PC-3 (cell line): Measurements from ENCODE around the gene PCED1B. TPM values are rescaled to one million over a fixed set of nuclear protein-coding genes. Genes with fewer than 3 reads are reported as not detected.

ENCODE experiments used
- ATAC-seq: fragments of 200-7000 bp; cut with Tn5 transposase; 2 replicates; pipeline ENCODE4 v1.9.1; 2020; ENCODE audit warnings: mild to moderate bottlenecking, moderate library complexity
- BruUV-seq: library from RNA; stranded (reverse); fragments of 400-500 nt; replicated peaks from 2 replicates; lab custom pipeline; 2021; lab: Mats Ljungman, UMichigan
- CTCF ChIA-PET: fragments of 300-600 bp; sonication (Branson Sonifier 250); formaldehyde crosslinking; loops from one replicate; lab custom pipeline; 2022; ENCODE audit warnings: antibody characterized with exemption; lab: Charles Lee
- POLR2A ChIA-PET: fragments of 300-600 bp; sonication (Branson Sonifier 250); formaldehyde crosslinking; loops from one replicate; lab custom pipeline; 2022; ENCODE audit warnings: antibody characterized with exemption; ENCODE audit not compliant: unreplicated experiment; lab: Charles Lee
- DNase-seq: peaks from one replicate; pipeline ENCODE4 v3.0.0-alpha.2; 2015
- H2AFZ ChIP-seq: fragments of 300-600 bp; sonication (generic); 2 replicates; pipeline ENCODE4 v1.6.0; 2016; ENCODE audit warnings: antibody characterized with exemption, low read length
- H3F3A ChIP-seq: fragments of 300-600 bp; sonication (generic); one replicate; pipeline ENCODE4 v1.6.0; 2017; ENCODE audit warnings: antibody characterized with exemption, low read length, control low read depth, mild to moderate bottlenecking; ENCODE audit not compliant: unreplicated experiment
- H3K27ac ChIP-seq: fragments of 300-600 bp; sonication (generic); 2 replicates; pipeline ENCODE4 v1.5.1; 2016; ENCODE audit warnings: mild to moderate bottlenecking, low read length
- H3K27me3 ChIP-seq: fragments of 300-600 bp; sonication (generic); 2 replicates; pipeline ENCODE4 v1.6.1; 2016; ENCODE audit warnings: low read length, mixed read lengths
- H3K36me3 ChIP-seq: fragments of 300-600 bp; sonication (generic); 2 replicates; pipeline ENCODE4 v1.6.1; 2016; ENCODE audit warnings: low read depth, mixed run types, low read length, mixed read lengths
- H3K4me1 ChIP-seq: fragments of 300-600 bp; sonication (generic); 2 replicates; pipeline ENCODE4 v1.5.1; 2016; ENCODE audit warnings: low read length; ENCODE audit not compliant: insufficient read depth
- H3K4me2 ChIP-seq: fragments of 300-600 bp; sonication (generic); 2 replicates; pipeline ENCODE4 v1.6.0; 2016; ENCODE audit warnings: low read length
- H3K4me3 ChIP-seq: fragments of 300-600 bp; sonication (generic); 2 replicates; pipeline ENCODE4 v1.5.1; 2016; ENCODE audit warnings: mild to moderate bottlenecking, low read length, mixed read lengths
- H3K79me2 ChIP-seq: fragments of 300-600 bp; sonication (generic); 2 replicates; pipeline ENCODE4 v1.6.1; 2017; ENCODE audit warnings: low read length, mixed read lengths
- H3K9ac ChIP-seq: fragments of 300-600 bp; sonication (generic); 2 replicates; pipeline ENCODE4 v1.6.0; 2016; ENCODE audit warnings: mild to moderate bottlenecking, low read length
- H3K9me2 ChIP-seq: fragments of 300-600 bp; sonication (generic); replicated peaks from 2 replicates; pipeline ENCODE4 v1.6.1; 2016; ENCODE audit warnings: mixed run types, low read length, mixed read lengths
- H3K9me3 ChIP-seq: fragments of 300-600 bp; sonication (generic); 2 replicates; pipeline ENCODE4 v1.6.1; 2016; ENCODE audit warnings: low read length, mixed read lengths
- H4K20me1 ChIP-seq: fragments of 300-600 bp; sonication (generic); 2 replicates; pipeline ENCODE4 v1.6.1; 2016; ENCODE audit warnings: low read length, mixed read lengths
- EZH2 ChIP-seq: fragments of 300-600 bp; sonication (generic); IDR thresholded peaks from one replicate; pipeline ENCODE4 v1.6.1; 2017; ENCODE audit warnings: antibody characterized with exemption, mild to moderate bottlenecking, low read length; ENCODE audit not compliant: unreplicated experiment
- EZH2phosphoT487 ChIP-seq: fragments of 300-600 bp; sonication (generic); IDR thresholded peaks from 2 replicates; pipeline ENCODE4 v1.6.1; 2018; ENCODE audit warnings: mild to moderate bottlenecking, antibody characterized with exemption, low read length, borderline replicate concordance
- intact Hi-C: fragments of 100-400 bp; cut with micrococcal nuclease; formaldehyde crosslinking; loops from 2 replicates; pipeline ENCODE4 v1.9.0; 2023
- total RNA-seq: library from RNA; depleted of rRNA; stranded (reverse); fragments of >200 nt; gene quantifications from 2 replicates; pipeline ENCODE4 v1.2.3, GENCODE V29; 2014
- TF ChIP-seq, protein P1 (sequence below): fragments of 300-600 bp; sonication (generic); conservative IDR thresholded peaks from 2 replicates; pipeline ENCODE4 v1.5.1; 2017; ENCODE audit warnings: antibody characterized with exemption, low read depth, mild to moderate bottlenecking, low read length

The PCED1B gene
- total RNA-seq, 1 experiment from 2014 or later = 1.0 TPM

GRCh38 chr12:47228802-47229201, 149.4 kb downstream of the PCED1B start:
- Histone ChIP-seq H4K20me1 (no peaks in the 10 kb centered on the region), H3K79me2 (no peaks in the 10 kb centered on the region), H2AFZ (no peak overlapping the region), H3K4me1 (peaks cover 3% of the 10 kb centered on the region), H3F3A (no peaks in the 10 kb centered on the region), H3K9me3 (no peaks in the 10 kb centered on the region), H3K36me3 (no peaks in the 10 kb centered on the region), H3K9ac (no peak overlapping the region), H3K27ac (no peak overlapping the region), H3K27me3 (no peaks in the 10 kb centered on the region), H3K4me2 (no peak overlapping the region), H3K9me2 (no peaks in the 10 kb centered on the region), H3K4me3 (no peak overlapping the region)
- TF ChIP-seq EZH2phosphoT487 (no peak), EZH2 (no peak)
- TF ChIP-seq, protein P1, sequence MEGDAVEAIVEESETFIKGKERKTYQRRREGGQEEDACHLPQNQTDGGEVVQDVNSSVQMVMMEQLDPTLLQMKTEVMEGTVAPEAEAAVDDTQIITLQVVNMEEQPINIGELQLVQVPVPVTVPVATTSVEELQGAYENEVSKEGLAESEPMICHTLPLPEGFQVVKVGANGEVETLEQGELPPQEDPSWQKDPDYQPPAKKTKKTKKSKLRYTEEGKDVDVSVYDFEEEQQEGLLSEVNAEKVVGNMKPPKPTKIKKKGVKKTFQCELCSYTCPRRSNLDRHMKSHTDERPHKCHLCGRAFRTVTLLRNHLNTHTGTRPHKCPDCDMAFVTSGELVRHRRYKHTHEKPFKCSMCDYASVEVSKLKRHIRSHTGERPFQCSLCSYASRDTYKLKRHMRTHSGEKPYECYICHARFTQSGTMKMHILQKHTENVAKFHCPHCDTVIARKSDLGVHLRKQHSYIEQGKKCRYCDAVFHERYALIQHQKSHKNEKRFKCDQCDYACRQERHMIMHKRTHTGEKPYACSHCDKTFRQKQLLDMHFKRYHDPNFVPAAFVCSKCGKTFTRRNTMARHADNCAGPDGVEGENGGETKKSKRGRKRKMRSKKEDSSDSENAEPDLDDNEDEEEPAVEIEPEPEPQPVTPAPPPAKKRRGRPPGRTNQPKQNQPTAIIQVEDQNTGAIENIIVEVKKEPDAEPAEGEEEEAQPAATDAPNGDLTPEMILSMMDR = no peak
- ChIA-PET POLR2A (interaction anchor here (0.7 kb wide), 2 partner anchors 10 to 154 kb away, joined by 5 to 16 read pairs; no protein-coding TSS in a partner anchor), CTCF (no interaction called here)
- intact Hi-C loops = no loop called here
- BruUV-seq = no TSS peak
- ATAC-seq = no peak
- no peak for DNase-seq

- no peaks in the 10 kb centered on the region for H3K36me3 ChIP-seq
- intact Hi-C loops = no loop called here
- POLR2A ChIA-PET = no interaction called here
- TF ChIP-seq, protein P1 = no peak
- TF ChIP-seq EZH2phosphoT487 (no peak), EZH2 (no peak)
- H3K9me3 ChIP-seq = no peaks in the 10 kb centered on the region
- no peak overlapping the region for H3K27ac ChIP-seq
- DNase-seq = no peak
- no peaks in the 10 kb centered on the region for H4K20me1 ChIP-seq
- H3K9ac ChIP-seq = no peak overlapping the region
- H3F3A ChIP-seq = no peaks in the 10 kb centered on the region
- ATAC-seq = no peak
- no peaks in the 10 kb centered on the region for H3K9me2 ChIP-seq
- H3K4me3 ChIP-seq = no peak overlapping the region
- peaks cover 7% of the 10 kb centered on the region for H3K4me1 ChIP-seq
- H2AFZ ChIP-seq = no peak overlapping the region
- no peaks in the 10 kb centered on the region for H3K27me3 ChIP-seq
- BruUV-seq = no TSS peak
- no peak overlapping the region for H3K4me2 ChIP-seq
- no peaks in the 10 kb centered on the region for H3K79me2 ChIP-seq
- CTCF ChIA-PET = no interaction called here
These were observed 152.0 kb downstream of the PCED1B start for GRCh38 chr12:47231456-47231855.

- no peak overlapping the region for H2AFZ ChIP-seq
- CTCF ChIA-PET = no interaction called here
- no TSS peak for BruUV-seq
- no peaks in the 10 kb centered on the region for H3K9me2 ChIP-seq
- H3K4me1 ChIP-seq = peaks cover 23% of the 10 kb centered on the region
- intact Hi-C loops = loop anchor here (5.0 kb wide), 1 partner anchor 38 kb away; no protein-coding TSS in a partner anchor
- H3K27ac ChIP-seq = no peak overlapping the region
- DNase-seq = no peak
- H3K9me3 ChIP-seq = no peaks in the 10 kb centered on the region
- TF ChIP-seq, protein P1 = no peak
- no peak for TF ChIP-seq EZH2
- no peak for TF ChIP-seq EZH2phosphoT487
- H3K4me2 ChIP-seq = no peak overlapping the region
- peaks cover 4% of the 10 kb centered on the region for H3F3A ChIP-seq
- H3K36me3 ChIP-seq = no peaks in the 10 kb centered on the region
- H3K9ac ChIP-seq = no peak overlapping the region
- no peaks in the 10 kb centered on the region for H4K20me1 ChIP-seq
- no peaks in the 10 kb centered on the region for H3K27me3 ChIP-seq
- no peaks in the 10 kb centered on the region for H3K79me2 ChIP-seq
- H3K4me3 ChIP-seq = no peak overlapping the region
- no peak for ATAC-seq
- POLR2A ChIA-PET = no interaction called here
These were observed 155.2 kb downstream of the PCED1B start for GRCh38 chr12:47234576-47235141.
